HUES6 (cell line): ENCODE results near the gene BNIPL.

ENCODE experiments used
- H3K27ac ChIP-seq: 2 replicates; pipeline ENCODE4 v1.7.0; 2013; ENCODE audit warnings: low read depth, mild to moderate bottlenecking, low read length, inconsistent platforms
- H3K27me3 ChIP-seq: 2 replicates; pipeline ENCODE4 v1.6.1; 2013; ENCODE audit warnings: low read length; ENCODE audit not compliant: control insufficient read depth, insufficient read depth
- H3K36me3 ChIP-seq: 2 replicates; pipeline ENCODE4 v1.6.1; 2013; ENCODE audit warnings: low read length; ENCODE audit not compliant: control insufficient read depth, insufficient read depth
- H3K4me1 ChIP-seq: 2 replicates; pipeline ENCODE4 v1.6.1; 2013; ENCODE audit warnings: low read length; ENCODE audit not compliant: control insufficient read depth, insufficient read depth
- H3K4me3 ChIP-seq: 2 replicates; pipeline ENCODE4 v1.5.1; 2013; ENCODE audit warnings: low read depth, low read length
- H3K9ac ChIP-seq: one replicate; pipeline ENCODE4 v1.6.1; 2013; ENCODE audit warnings: mild to moderate bottlenecking, low read length
- H3K9me3 ChIP-seq: 2 replicates; pipeline ENCODE4 v1.6.1; 2013; ENCODE audit warnings: low read depth, low read length; ENCODE audit not compliant: control insufficient read depth, insufficient read depth

BNIPL gene, protein sequence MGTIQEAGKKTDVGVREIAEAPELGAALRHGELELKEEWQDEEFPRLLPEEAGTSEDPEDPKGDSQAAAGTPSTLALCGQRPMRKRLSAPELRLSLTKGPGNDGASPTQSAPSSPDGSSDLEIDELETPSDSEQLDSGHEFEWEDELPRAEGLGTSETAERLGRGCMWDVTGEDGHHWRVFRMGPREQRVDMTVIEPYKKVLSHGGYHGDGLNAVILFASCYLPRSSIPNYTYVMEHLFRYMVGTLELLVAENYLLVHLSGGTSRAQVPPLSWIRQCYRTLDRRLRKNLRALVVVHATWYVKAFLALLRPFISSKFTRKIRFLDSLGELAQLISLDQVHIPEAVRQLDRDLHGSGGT

DNA sequence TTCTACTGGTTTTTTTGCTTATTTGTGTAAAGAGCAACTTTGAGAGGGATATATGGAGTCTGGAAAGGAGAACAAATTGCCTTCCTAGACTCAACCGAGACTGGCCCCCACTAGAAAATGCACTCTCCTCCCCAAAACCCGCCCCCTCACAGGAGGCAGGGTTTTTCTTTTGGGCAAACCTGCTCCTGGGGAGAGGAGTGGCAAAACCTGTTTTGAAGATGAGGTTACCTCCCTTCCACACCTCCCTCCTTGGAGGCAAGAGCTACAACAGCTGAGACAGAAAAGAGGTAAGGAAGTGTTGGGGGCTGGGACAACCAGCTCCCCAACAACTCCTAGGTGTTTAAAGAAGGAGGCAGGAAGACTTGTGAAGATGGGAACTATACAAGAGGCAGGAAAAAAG is at the start of gene BNIPL:
Gene BNIPL, plus strand, starts transcription at position 231 of the 400 bp plus-strand sequence. Its CDS starts 140 bp downstream, at position 371.
- Histone ChIP-seq H3K9me3 (no peaks in the 10 kb centered on the region), H3K36me3 (peaks cover 20% of the 10 kb centered on the region), H3K9ac (no peak within 1 kb of the TSS), H3K27ac (no peak within 1 kb of the TSS), H3K4me3 (no peak within 1 kb of the TSS), H3K4me1 (peaks cover 6% of the 10 kb centered on the region; the same call in 1 of the 2 replicates), H3K27me3 (no peaks in the 10 kb centered on the region)

DNA sequence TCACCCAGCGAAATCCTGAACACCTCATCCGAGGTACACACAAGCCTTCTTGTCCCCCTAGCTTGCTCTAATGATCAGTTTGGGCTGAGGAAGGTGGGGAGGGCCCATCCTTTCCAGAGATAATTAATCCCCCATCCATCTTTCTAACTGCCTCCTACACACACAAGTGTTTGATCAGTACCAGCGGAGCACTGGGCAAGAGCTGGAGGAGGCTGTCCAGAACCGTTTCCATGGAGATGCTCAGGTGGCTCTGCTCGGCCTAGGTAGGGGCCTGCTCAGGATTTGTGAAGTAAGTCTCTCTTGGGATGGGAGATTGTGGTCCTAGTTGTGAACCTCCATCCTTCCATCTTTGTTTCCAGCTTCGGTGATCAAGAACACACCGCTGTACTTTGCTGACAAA is 48.5 kb upstream of the BNIPL start:
- H3K27ac ChIP-seq = no peak overlapping the region
- no peak overlapping the region for H3K4me3 ChIP-seq
- H3K9me3 ChIP-seq = no peaks in the 10 kb centered on the region
- no peaks in the 10 kb centered on the region for H3K27me3 ChIP-seq
- no peak overlapping the region for H3K9ac ChIP-seq
- H3K36me3 ChIP-seq = no peaks in the 10 kb centered on the region
- H3K4me1 ChIP-seq = peaks cover 5% of the 10 kb centered on the region; the same call in 1 of the 2 replicates

DNA sequence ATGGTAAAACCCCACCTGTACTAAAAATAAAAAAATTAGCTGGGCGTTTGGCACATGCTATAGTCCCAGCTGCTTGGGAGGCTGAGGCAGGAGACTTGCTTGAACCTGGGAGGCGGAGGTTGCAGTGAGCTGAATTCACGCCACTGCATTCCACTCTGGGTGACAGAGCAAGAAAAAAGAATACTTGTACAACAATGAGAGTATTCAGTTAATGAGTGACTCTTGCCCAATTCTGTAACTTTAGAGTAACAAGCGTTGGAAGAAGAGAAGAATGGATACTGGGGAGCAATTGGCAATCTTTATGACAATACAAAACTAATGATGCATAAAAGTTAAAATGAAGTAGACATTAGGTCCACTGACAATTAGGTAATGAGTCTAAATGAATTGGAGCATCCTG is 43.8 kb upstream of the BNIPL start:
- no peak overlapping the region for H3K4me3 ChIP-seq
- 0 out of 2 replicates have a peak, but pooled peaks cover 4% of the 10 kb centered on the region for H3K4me1 ChIP-seq
- no peaks in the 10 kb centered on the region for H3K27me3 ChIP-seq
- H3K27ac ChIP-seq = no peak overlapping the region
- H3K36me3 ChIP-seq = peaks cover 4% of the 10 kb centered on the region; the same call in 1 of the 2 replicates
- no peak overlapping the region for H3K9ac ChIP-seq
- no peaks in the 10 kb centered on the region for H3K9me3 ChIP-seq

DNA sequence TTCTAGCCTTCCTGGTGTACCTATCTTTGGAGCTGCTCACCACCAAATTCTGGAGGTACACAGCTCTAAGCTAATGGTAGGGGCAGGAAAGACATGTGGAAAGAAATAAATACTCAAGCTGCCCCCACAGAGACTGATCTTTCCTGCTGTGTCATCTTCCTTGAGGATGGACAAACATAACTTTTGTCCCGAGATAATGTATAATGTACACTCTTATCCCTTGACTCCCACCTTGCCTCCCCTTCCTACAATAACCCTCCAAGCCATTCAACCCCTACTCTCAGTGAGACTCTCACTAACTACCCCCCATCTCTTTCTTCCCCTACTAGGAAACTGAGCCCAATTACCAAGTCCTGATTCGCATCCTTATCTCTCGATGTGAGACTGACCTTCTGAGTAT is 42.1 kb upstream of the BNIPL start:
- Histone ChIP-seq H3K36me3 (peaks cover 4% of the 10 kb centered on the region; the same call in 1 of the 2 replicates), H3K4me1 (0 out of 2 replicates have a peak, but pooled peaks cover 4% of the 10 kb centered on the region), H3K9ac (no peak overlapping the region), H3K27ac (no peak overlapping the region), H3K9me3 (no peaks in the 10 kb centered on the region), H3K4me3 (no peak overlapping the region), H3K27me3 (no peaks in the 10 kb centered on the region)

DNA sequence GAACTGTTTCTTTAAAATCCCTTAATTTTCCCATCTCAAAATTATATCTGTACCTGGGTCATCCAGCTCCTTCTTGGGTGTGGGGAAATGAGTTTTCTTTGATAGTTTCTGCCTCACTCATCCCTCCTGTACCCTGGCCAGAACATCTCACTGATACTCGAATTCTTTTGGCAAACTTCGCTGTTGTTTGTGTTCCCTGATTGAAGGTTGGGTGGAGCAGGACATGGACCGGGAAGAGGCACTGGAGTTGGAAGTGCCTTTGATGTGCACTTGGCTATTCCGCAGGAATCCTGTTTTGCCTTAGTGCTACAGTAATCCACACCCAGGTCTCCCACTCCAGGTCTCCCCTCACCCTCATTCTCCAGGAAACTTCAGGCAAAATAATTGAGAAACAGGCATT is 40.9 kb upstream of the BNIPL start:
- Histone ChIP-seq H3K27me3 (no peaks in the 10 kb centered on the region), H3K27ac (no peak overlapping the region), H3K9ac (peak overlapping the region; percentile 9), H3K9me3 (no peaks in the 10 kb centered on the region), H3K36me3 (peaks cover 4% of the 10 kb centered on the region; the same call in 1 of the 2 replicates), H3K4me3 (no peak overlapping the region), H3K4me1 (0 out of 2 replicates have a peak, but pooled peaks cover 4% of the 10 kb centered on the region)

DNA sequence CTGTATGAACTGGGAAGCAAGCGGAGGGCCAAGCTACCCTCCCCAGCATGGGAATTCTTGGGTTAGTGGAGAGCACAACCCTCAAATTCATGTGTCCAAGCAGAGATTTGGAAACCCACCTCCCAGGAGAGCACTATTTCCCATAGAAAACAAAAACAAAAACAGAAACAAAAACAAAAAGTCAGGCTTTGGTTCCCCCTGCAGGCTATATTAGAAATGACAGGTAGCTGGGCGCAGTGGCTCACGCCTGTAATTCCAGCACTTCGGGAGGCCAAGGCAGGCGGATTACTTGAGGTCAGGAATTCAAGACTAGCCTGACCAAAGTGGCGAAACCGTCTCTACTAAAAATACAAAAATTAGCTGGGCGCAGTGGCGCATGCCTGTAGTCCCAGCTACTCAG is 40.5 kb upstream of the BNIPL start:
- H3K27ac ChIP-seq = no peak overlapping the region
- H3K27me3 ChIP-seq = no peaks in the 10 kb centered on the region
- H3K9me3 ChIP-seq = no peaks in the 10 kb centered on the region
- H3K9ac ChIP-seq = no peak overlapping the region
- peaks cover 4% of the 10 kb centered on the region; the same call in 1 of the 2 replicates for H3K36me3 ChIP-seq
- H3K4me3 ChIP-seq = no peak overlapping the region
- H3K4me1 ChIP-seq = 0 out of 2 replicates have a peak, but pooled peaks cover 4% of the 10 kb centered on the region

DNA sequence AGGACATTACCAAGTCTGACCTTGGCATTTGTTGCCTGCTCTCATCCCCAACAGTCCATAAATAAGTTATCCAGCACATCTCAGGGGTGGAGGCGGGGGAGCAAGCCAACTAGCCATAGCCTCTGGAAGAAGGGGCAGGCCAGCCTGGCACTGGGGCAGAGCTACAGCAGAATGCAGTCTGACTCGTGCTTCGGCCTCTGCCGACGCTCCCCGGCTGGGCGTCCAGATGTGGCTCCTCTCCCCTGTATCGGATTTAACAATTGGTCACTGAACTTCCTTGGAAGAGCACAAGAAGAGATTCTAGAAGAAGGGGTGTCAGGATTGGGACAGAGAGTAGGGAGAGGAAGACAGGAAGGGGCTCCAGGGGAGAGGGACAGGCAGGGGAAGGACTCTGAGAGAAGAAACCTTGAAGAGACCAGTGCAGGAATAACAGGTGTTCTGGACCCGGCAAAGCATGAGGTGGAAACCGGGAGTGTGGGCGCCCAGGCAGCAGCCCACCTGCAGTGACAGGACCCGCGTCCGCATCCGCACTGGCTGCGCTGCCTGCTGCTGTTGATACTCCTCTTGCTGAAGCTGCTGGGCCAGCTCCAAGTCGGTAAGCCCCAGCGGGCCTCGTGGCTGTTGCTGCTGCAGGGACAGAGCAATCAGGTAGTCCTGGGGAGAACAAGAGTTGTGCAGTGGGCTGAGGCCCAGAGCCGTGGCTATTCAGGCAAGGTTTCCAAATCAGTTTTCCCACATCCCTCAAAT is 39.1 kb upstream of the BNIPL start:
- H3K9me3 ChIP-seq = no peaks in the 10 kb centered on the region
- H3K27ac ChIP-seq = no peak overlapping the region
- no peak overlapping the region for H3K9ac ChIP-seq
- no peak overlapping the region for H3K4me3 ChIP-seq
- H3K4me1 ChIP-seq = 0 out of 2 replicates have a peak, but pooled peaks cover 4% of the 10 kb centered on the region
- no peaks in the 10 kb centered on the region for H3K27me3 ChIP-seq
- peaks cover 4% of the 10 kb centered on the region; the same call in 1 of the 2 replicates for H3K36me3 ChIP-seq

DNA sequence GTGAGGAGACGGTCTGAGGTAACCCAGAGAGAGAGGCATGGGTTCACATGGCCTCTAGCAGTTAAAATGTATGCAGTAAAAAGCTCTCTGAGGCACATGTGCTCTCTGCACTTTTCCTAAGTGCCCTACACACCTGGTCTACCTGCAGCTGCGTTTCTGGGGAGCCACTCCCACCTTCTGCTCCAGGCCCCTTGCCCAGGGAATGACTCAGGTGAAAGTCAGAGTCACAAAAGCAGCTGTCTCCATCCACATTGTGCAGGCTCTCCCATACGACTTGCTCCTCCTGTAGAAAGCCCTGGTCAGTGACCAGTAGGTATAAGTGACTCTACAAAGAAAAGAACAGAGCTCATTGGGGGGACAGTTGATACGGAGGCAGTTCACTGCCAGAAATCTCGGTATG is 38.4 kb upstream of the BNIPL start:
- Histone ChIP-seq H3K9me3 (no peaks in the 10 kb centered on the region), H3K4me1 (0 out of 2 replicates have a peak, but pooled peaks cover 4% of the 10 kb centered on the region), H3K9ac (no peak overlapping the region), H3K36me3 (peaks cover 4% of the 10 kb centered on the region; the same call in 1 of the 2 replicates), H3K4me3 (no peak overlapping the region), H3K27me3 (no peaks in the 10 kb centered on the region), H3K27ac (no peak overlapping the region)

DNA sequence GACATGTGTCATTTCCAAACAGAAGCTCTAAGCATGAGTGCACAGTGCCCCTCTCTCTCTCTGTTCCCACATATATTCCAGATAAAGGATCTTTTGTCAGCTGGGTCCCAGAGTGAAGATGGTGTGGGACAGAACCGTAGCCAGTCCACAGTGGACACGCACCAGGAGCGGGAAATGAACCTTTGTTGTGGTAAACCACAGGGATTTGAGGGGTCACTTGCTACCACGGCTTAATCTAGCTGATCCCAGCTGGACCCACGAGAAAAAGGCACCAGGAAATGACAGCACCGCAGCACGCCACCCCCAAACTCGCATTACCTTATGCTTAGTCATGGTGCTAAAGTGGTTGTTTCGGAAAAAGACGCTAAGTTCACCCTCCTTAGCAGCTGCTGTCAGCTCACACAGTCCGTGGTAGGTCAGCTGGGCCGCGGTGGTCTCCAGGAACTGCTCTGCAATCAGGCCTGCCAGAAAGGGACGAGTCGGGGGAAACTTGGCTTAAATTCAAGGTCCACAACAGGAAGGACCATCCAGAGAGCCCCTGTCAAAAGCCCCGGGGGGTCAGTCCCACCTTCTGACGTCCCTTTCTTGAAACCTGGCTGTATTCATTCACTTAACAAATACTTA is 37.2 kb upstream of the BNIPL start:
- no peaks in the 10 kb centered on the region for H3K27me3 ChIP-seq
- no peak overlapping the region for H3K27ac ChIP-seq
- peaks cover 4% of the 10 kb centered on the region; the same call in 1 of the 2 replicates for H3K36me3 ChIP-seq
- no peak overlapping the region for H3K9ac ChIP-seq
- 0 out of 2 replicates have a peak, but pooled peaks cover 4% of the 10 kb centered on the region for H3K4me1 ChIP-seq
- H3K4me3 ChIP-seq = no peak overlapping the region
- H3K9me3 ChIP-seq = no peaks in the 10 kb centered on the region

DNA sequence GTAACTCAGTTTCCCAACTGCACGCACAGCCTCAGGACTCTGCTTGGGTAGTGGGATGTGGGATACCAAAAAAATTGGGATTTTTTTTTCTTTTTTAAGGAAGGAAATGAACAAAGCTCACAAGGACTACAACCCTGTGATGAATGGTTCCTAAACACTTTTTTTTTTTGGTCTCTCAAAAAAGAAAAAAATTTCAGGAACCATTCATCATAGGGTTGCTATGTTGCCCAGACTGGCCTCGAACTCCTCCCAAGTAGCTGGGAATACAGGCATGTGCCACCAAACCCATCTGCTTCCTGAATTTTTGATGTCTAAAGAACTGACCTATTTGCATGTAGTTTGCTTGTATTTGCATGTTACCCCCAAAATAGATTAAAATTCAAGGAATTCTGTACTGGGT is 36.5 kb upstream of the BNIPL start:
- Histone ChIP-seq H3K36me3 (peaks cover 4% of the 10 kb centered on the region; the same call in 1 of the 2 replicates), H3K9ac (no peak overlapping the region), H3K9me3 (no peaks in the 10 kb centered on the region), H3K4me3 (no peak overlapping the region), H3K27me3 (no peaks in the 10 kb centered on the region), H3K27ac (no peak overlapping the region), H3K4me1 (0 out of 2 replicates have a peak, but pooled peaks cover 4% of the 10 kb centered on the region)
